GM12874 (cell line): ENCODE data around the gene TSEN2.

Source experiments
- TF ChIP-seq, protein P1 (sequence below): IDR thresholded peaks from 2 replicates; pipeline ENCODE4 v1.5.1; 2011; ENCODE audit warnings: low read depth, mild to moderate bottlenecking, control low read depth, low read length, moderate library complexity; ENCODE audit not compliant: insufficient read depth

The TSEN2 gene

GRCh38 chr3:12532182-12532581 is 47.9 kb downstream of the TSEN2 start:
- TF ChIP-seq, protein P1, sequence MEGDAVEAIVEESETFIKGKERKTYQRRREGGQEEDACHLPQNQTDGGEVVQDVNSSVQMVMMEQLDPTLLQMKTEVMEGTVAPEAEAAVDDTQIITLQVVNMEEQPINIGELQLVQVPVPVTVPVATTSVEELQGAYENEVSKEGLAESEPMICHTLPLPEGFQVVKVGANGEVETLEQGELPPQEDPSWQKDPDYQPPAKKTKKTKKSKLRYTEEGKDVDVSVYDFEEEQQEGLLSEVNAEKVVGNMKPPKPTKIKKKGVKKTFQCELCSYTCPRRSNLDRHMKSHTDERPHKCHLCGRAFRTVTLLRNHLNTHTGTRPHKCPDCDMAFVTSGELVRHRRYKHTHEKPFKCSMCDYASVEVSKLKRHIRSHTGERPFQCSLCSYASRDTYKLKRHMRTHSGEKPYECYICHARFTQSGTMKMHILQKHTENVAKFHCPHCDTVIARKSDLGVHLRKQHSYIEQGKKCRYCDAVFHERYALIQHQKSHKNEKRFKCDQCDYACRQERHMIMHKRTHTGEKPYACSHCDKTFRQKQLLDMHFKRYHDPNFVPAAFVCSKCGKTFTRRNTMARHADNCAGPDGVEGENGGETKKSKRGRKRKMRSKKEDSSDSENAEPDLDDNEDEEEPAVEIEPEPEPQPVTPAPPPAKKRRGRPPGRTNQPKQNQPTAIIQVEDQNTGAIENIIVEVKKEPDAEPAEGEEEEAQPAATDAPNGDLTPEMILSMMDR, result no peak

DNA sequence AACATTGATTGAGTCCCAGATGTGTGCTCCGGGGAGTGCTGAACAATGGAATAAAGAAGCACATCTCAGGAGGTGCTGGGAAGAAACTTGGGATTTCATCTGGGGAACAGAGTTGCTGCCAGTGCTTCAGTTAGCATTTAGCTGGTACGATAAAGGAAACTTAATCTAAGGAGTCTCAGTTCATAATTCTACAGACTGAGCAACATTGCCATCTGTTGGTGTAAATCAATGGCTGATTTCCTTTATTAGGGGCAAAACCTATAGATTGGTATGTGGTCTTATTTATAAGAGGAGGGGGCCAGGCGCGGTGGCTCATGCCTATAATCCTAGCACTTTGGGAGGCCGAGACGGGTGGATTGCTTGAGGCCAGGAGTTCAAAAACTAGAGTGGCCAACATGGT is 52.1 kb downstream of the TSEN2 start:
- TF ChIP-seq, protein P1, result no peak

DNA sequence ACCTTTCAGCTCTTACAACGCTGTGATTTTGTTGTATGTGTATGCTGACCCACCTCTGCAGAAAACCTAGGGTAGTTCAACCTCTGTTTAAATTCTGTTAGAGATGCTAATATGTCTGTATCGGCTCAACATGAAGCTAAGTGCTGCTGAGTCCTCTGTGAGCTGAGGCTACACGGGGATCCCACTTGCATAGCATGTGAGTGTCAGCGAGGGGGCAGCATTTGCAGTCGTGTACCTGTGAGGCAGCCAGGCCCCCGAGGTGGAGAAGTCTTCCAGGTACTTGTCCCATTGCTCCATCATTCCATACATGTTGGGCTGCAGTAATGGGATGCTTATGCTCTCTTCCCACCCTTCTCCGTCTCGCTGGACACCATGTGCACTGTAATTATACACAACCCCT is 57.3 kb downstream of the TSEN2 start:
- TF ChIP-seq, protein P1, result no peak

- TF ChIP-seq, protein P1, result no peak
Measured at GRCh38 chr3:12544652-12545472, 60.6 kb downstream of the TSEN2 start.

DNA sequence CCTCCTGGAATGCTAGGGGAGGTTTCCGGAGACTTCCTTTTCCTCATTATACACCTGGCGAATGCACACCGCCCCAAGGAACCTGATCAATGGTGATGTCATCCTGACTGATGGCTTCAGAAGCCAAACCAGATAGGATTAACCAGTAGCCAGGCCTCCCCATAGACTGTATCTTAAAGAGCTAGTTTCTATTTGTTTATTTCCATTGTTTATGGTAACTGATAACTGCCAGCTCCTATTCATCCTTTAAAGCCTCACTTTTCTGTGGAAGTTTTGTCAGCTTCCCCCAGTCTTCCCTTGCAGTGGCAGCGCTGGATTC is 61.2 kb downstream of the TSEN2 start, which contains the start of gene MKRN2OS:
MKRN2OS (minus strand) TSS at position 27 of the 319 bp plus-strand sequence. CDS start 35 bp downstream, outside the sequence.
- TF ChIP-seq, protein P1, result no peak

GRCh38 chr3:12549971-12550760 is 65.9 kb downstream of the TSEN2 start:
- TF ChIP-seq, protein P1, result no peak

GRCh38 chr3:12553921-12554391 is 69.7 kb downstream of the TSEN2 start:
- TF ChIP-seq, protein P1, result no peak
